Upper lobe of left lung (tissue), 6 donors: ENCODE data around the gene RAP1GAP. TPM values are rescaled to one million over a fixed set of nuclear protein-coding genes. Genes with fewer than 3 reads are reported as not detected.

ENCODE experiments used
- ATAC-seq, 2 donors: fragments of 200-7000 bp; cut with Tn5 transposase; one replicate each; pipeline ENCODE4 v1.9.1; 2022; ENCODE audit warnings: mild to moderate bottlenecking in 2 of 2, moderate library complexity in 2 of 2; ENCODE audit not compliant: low FRiP score in 2 of 2
- DNase-seq, 2 donors: peaks; one replicate each; pipeline ENCODE4 v3.0.0-alpha.2; 2019 to 2020
- H3K27ac ChIP-seq, 4 donors: fragments of 200-600 bp; sonication (generic); one replicate each; pipeline ENCODE4 v1.5.1; 2016 to 2019
- H3K27me3 ChIP-seq, 4 donors: fragments of 200-600 bp; sonication (generic); one replicate each; pipeline ENCODE4 v1.5.1; 2017 to 2019
- H3K36me3 ChIP-seq, 4 donors: fragments of 200-600 bp; sonication (generic); one replicate each; pipeline ENCODE4 v1.5.1; 2016 to 2019
- H3K4me1 ChIP-seq, 4 donors: fragments of 200-600 bp; sonication (generic); one replicate each; pipeline ENCODE4 v1.5.1; 2018 to 2019
- H3K4me3 ChIP-seq, 4 donors: fragments of 200-600 bp; sonication (generic); one replicate each; pipeline ENCODE4 v1.5.1; 2017 to 2019; ENCODE audit warnings: mild to moderate bottlenecking in 2 of 4, moderate library complexity in 1 of 4
- H3K9me3 ChIP-seq, 4 donors: fragments of 200-600 bp; sonication (generic); one replicate each; pipeline ENCODE4 v1.5.1; 2018 to 2019
- CTCF ChIP-seq, 6 experiments: fragments of 450-650 bp in 4 of 6; fragments of 200-600 bp in 2 of 6; sonication (generic) in 2 of 6; IDR thresholded peaks; one replicate each; pipeline ENCODE4 v1.5.1; 2016 to 2019; ENCODE audit warnings: antibody characterized with exemption in 6 of 6
- EP300 ChIP-seq, 4 donors: sonication (generic); formaldehyde crosslinking; IDR thresholded peaks; one replicate each; pipeline ENCODE4 v1.5.1; 2017; ENCODE audit warnings: antibody characterized with exemption in 4 of 4, control low read depth in 2 of 4
- POLR2A ChIP-seq, 4 donors: fragments of 450-650 bp; IDR thresholded peaks; one replicate each; pipeline ENCODE4 v1.5.1; 2016 to 2017; ENCODE audit warnings: antibody characterized with exemption in 4 of 4, mild to moderate bottlenecking in 2 of 4
- POLR2AphosphoS5 ChIP-seq, 2 donors: sonication (generic); formaldehyde crosslinking; IDR thresholded peaks; one replicate each; pipeline ENCODE4 v1.5.1; 2017; ENCODE audit warnings: antibody characterized with exemption in 2 of 2
- WGBS, 2 donors: methylation state at CpG; one replicate each; pipeline ENCODE4 v1.1.5; 2017 to 2018; 5-methylcytosine and 5-hydroxymethylcytosine counted together
- total RNA-seq, 6 donors: library from RNA; depleted of rRNA in 4 of 6; stranded (reverse); fragments of >200 nt in 4 of 6; gene quantifications; one replicate each; pipeline versions ENCODE4 v1.1.0 to v1.2.1, GENCODE V29; 2016 to 2021
- donor health status: DM: no; HTN: no; CAD: no; lungs with moderate emphysema.
- donor health status: DM: no; HTN: yes; CAD: no; lungs with severe emphysema.

The RAP1GAP gene
- total RNA-seq, 6 donors from 2014 or later = 26.9 to 65.2 (median 36.7) TPM

GRCh38 chr1:21659099-21659923, 9.8 kb downstream of the RAP1GAP start:
- Histone ChIP-seq H3K36me3 (no peaks in the 10 kb centered on the region), H3K9me3 (no peaks in the 10 kb centered on the region), H3K4me3 (peak overlapping the region in 1 of 4 donors; percentile 28), H3K4me1 (peaks cover 3 to 8% (median 6%) of the 10 kb centered on the region in 4 donors), H3K27me3 (no peaks in the 10 kb centered on the region), H3K27ac (no peak overlapping the region)
- peak; percentile 91 to 92 for ATAC-seq
- 3 to 5% methylated on average over 13 to 33 of the region's 64 CpGs for WGBS, 2 donors
- TF ChIP-seq CTCF (IDR thresholded peaks at IDR 0.05) (peak; percentile 88 to 97 (median 96)), EP300 (IDR thresholded peaks at IDR 0.05) (no peak)
- DNase-seq = peak; percentile 90 to 95

GRCh38 chr1:21657456-21658190, 11.5 kb downstream of the RAP1GAP start:
- Histone ChIP-seq H3K27me3 (no peaks in the 10 kb centered on the region), H3K27ac (no peak overlapping the region), H3K4me1 (peaks cover 3 to 18% (median 15%) of the 10 kb centered on the region in 4 donors), H3K9me3 (no peaks in the 10 kb centered on the region), H3K4me3 (no peak overlapping the region), H3K36me3 (no peaks in the 10 kb centered on the region)
- TF ChIP-seq POLR2AphosphoS5 (IDR thresholded peaks at IDR 0.05) (no peak), CTCF (IDR thresholded peaks at IDR 0.05) (no peak), POLR2A (IDR thresholded peaks at IDR 0.05) (no peak), EP300 (IDR thresholded peaks at IDR 0.05) (no peak)
- DNase-seq (no peak), ATAC-seq (no peak)
- 50 to 53% methylated on average over 7 to 10 of the region's 10 CpGs for WGBS, 2 donors

- Histone ChIP-seq H3K36me3 (no peaks in the 10 kb centered on the region), H3K27ac (no peak overlapping the region), H3K4me3 (no peak overlapping the region), H3K27me3 (peaks cover 0 to 15% (median 0%) of the 10 kb centered on the region in 4 donors), H3K4me1 (peaks cover 12 to 35% (median 26%) of the 10 kb centered on the region in 4 donors), H3K9me3 (no peaks in the 10 kb centered on the region)
- TF ChIP-seq POLR2AphosphoS5 (IDR thresholded peaks at IDR 0.05) = no peak
- no peak for TF ChIP-seq EP300 (IDR thresholded peaks at IDR 0.05)
- peak in 1 of 2 donors; percentile 58 for DNase-seq
- WGBS, 2 donors = 37 to 48% methylated on average over 4 of the region's 4 CpGs
- no peak for ATAC-seq
These were observed 13.4 kb downstream of the RAP1GAP start for GRCh38 chr1:21655748-21656147.

GRCh38 chr1:21655259-21655658, 13.9 kb downstream of the RAP1GAP start:
- peaks cover 0 to 17% (median 0%) of the 10 kb centered on the region in 4 donors for H3K27me3 ChIP-seq
- peaks cover 12 to 38% (median 27%) of the 10 kb centered on the region in 4 donors for H3K4me1 ChIP-seq
- TF ChIP-seq POLR2AphosphoS5 (IDR thresholded peaks at IDR 0.05) = no peak
- 78 to 94% methylated on average over 1 to 4 of the region's 4 CpGs for WGBS, 2 donors
- H3K27ac ChIP-seq = no peak overlapping the region
- H3K9me3 ChIP-seq = no peaks in the 10 kb centered on the region
- DNase-seq (no peak), ATAC-seq (no peak)
- H3K4me3 ChIP-seq = no peak overlapping the region
- no peaks in the 10 kb centered on the region for H3K36me3 ChIP-seq

GRCh38 chr1:21654209-21654608, 14.9 kb downstream of the RAP1GAP start:
- WGBS, 2 donors = 75 to 77% methylated on average over 6 of the region's 6 CpGs
- H3K4me1 ChIP-seq = peaks cover 9 to 33% (median 23%) of the 10 kb centered on the region in 4 donors
- H3K27ac ChIP-seq = no peak overlapping the region
- H3K4me3 ChIP-seq = no peak overlapping the region
- peaks cover 0 to 17% (median 0%) of the 10 kb centered on the region in 4 donors for H3K27me3 ChIP-seq
- ATAC-seq (no peak), DNase-seq (no peak)
- H3K9me3 ChIP-seq = no peaks in the 10 kb centered on the region
- H3K36me3 ChIP-seq = no peaks in the 10 kb centered on the region
- no peak for TF ChIP-seq POLR2A (IDR thresholded peaks at IDR 0.05)
- TF ChIP-seq POLR2AphosphoS5 (IDR thresholded peaks at IDR 0.05) = no peak
- no peak for TF ChIP-seq EP300 (IDR thresholded peaks at IDR 0.05)
- no peak for TF ChIP-seq CTCF (IDR thresholded peaks at IDR 0.05)
